ENCODE results near the gene KRTAP12-1.
"Not testable (repeated sequence)": the region's sequence is repeated elsewhere in the genome, so short reads cannot be mapped to it uniquely, and the experiment has no call there.

The KRTAP12-1 gene

DNA sequence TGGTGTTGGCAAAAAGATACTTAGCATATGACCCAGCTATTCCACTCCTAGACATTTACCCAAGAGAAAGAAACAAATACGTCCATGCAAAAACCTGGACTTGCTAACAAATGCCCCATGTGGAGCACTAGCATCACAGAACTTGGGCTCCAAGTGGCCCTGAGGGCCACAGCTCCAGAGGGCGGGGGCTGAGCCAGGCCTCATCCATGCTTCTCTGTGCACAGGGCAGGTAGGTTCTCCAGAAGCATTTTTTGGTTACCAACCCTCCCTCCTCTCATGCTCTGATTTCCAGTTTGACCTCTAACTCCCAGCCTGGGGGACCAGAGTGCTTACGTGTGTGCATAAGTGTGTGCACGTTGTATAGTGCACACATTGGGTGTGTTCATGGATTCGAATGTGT, 17.3 kb downstream of the KRTAP12-1 start:
- DNase-seq: no peak

GRCh38 chr21:44661567-44661966, 20.4 kb downstream of the KRTAP12-1 start:
- DNase-seq: not testable (repeated sequence)

DNA sequence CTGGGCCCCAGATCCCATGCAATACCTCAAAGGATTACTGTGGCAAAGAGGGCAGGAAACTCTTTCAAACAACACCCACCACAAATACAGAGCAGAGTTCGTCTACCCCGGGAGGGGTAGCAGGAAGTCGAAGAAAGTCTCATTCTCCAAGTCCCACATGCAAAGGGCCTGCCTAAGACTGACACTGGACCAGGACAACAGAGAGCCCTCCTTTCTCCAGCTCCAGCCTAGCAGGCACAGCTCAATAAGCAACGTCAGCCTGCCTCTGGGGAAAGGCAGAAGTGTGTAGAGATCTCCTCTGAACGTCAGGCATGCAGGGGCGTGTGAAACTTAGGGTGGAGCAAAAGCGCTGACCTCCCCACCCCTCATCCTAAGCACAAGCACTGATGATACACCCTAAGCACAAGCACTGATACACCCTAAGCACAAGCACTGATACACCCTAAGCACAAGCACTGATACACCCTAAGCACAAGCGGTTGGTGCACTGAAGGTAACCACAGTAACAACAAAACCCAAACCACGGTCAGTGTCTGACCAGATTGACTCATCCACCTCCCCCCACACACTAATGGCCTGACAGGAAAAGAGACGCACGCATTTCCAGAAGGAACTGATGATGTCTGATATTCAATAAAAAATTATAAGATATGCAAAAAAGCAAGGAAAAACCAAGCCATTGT, 22.9 kb downstream of the KRTAP12-1 start:
- DNase-seq: peak; percentile 10

- DNase-seq: no peak
Observed at GRCh38 chr21:44658541-44658910, 23.4 kb downstream of the KRTAP12-1 start.

DNA sequence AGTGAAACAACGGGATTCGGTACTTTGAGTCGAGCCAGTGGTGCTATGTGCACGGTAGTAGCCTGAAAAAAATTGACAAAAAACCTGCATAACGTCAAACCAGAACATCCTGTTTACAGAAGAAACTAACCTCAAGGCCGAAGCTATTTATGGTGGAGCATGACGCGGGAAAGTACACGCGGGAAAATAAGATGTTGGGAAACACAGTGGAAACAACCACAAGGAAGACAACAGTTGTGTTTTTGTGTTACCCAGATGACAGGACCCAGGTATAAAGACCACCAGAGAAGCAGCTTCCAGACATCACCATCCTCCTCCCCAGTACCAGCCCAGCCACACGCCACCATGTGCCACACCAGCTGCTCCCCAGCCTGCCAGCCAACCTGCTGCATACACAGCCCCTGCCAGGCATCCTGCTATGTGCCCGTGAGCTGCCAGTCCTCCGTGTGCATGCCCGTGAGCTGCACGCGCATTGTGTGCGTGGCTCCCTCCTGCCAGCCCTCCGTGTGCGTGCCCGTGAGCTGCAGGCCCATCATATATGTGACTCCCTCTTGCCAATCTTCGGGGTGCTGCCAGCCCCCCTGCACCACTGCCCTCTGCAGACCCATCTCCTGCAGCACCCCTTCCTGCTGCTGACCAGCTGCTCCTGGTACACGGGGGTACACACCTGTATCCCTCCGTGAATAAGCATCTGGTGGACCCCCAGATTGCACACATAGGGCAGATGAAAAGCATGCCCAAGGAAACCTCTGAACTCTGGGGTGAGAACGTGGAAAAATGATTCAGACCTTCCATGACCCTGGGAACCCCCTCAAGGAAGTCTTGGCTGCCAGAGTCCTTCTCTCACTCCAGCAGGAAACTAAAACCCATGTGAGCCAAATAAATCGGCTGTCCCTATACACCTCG, 24.1 kb downstream of the KRTAP12-1 start, which contains the start of gene KRTAP12-3:
Gene KRTAP12-3, plus strand, starts transcription at position 298 of the 906 bp plus-strand sequence. Its CDS starts 48 bp downstream, at position 346.
- DNase-seq: peak; percentile 68

- DNase-seq: no peak
Observed at GRCh38 chr21:44656868-44657267, 25.1 kb downstream of the KRTAP12-1 start.

DNA sequence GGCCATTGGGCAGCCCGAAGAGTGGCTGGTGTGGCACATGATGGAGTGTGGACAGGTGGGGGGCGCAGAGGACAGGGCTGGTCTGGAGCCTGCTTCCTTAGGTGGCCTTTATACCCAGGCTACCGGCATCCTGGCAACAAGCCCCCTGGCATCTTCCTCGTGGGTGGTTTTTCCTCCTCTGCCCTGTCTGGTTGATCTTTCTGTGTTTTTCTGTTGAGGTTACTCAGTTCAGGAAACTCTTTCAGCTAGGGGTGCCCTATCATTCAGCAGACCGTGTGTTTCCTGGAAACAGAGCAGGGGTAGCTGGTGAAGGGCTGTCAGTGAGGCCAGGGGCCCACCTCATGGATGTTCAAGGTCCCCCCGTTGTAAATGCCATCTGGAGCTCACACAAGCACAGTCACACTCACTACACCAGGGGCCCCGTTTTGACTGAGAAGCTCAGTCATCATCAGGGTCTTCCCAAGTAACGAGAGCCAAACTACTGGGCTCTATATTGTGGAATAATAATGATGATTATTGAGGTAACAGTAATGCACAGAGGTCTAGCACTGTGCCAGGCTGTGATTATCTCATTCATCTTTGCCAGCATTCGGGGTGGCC, 27.3 kb downstream of the KRTAP12-1 start, which contains the start of gene KRTAP12-4:
Gene KRTAP12-4, minus strand, starts transcription at position 84 of the 600 bp plus-strand sequence. Its CDS starts 45 bp downstream, at position 39.
- DNase-seq: no peak

DNA sequence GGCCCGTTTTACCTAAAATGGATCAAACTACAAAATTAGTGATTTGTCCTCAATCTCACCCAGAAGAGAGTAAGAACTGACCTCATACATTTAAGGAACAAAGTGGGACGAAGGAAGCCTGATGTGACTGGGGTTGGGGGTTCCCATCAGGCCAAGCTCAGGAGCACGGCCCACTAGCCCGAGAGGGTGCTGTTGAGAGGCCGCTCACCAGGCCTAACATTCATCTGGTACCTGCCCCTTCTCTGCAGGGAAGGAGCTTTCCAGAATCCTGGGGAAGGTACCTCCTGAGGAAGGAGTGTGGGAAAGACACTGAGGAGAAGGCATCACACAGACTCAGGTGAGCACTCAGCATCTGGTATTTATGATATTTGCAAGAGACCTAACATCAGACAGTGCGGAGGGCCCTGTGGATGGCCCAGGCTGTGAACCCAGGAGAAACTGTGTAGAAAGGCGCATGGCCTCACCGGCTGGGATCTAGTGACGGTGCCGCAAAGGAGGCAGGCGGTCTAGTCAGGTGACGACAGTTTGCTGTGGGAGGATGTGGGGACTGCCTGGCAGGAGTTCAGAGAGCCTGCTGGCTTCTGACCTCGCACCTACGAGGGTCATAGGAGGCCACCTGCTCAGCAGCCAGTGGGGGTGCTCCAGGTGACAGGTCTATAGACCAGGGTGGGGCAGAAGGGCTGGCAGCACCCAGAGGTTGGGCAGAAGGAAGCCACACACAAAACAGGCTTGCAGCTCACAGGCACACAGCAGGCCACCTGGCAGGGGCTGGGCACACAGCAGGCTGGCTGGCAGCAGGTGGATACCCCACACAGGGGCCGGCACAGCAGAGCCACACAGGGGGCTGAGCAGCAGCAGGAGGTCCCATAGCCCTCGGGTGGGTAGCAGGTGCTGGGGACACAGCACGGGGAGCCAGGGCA, 28.0 kb downstream of the KRTAP12-1 start:
- DNase-seq: peak; percentile 82

GRCh38 chr21:44653123-44653522, 28.8 kb downstream of the KRTAP12-1 start:
- no peak for DNase-seq

GRCh38 chr21:44650973-44651675, 30.8 kb downstream of the KRTAP12-1 start:
- DNase-seq: no peak

DNA sequence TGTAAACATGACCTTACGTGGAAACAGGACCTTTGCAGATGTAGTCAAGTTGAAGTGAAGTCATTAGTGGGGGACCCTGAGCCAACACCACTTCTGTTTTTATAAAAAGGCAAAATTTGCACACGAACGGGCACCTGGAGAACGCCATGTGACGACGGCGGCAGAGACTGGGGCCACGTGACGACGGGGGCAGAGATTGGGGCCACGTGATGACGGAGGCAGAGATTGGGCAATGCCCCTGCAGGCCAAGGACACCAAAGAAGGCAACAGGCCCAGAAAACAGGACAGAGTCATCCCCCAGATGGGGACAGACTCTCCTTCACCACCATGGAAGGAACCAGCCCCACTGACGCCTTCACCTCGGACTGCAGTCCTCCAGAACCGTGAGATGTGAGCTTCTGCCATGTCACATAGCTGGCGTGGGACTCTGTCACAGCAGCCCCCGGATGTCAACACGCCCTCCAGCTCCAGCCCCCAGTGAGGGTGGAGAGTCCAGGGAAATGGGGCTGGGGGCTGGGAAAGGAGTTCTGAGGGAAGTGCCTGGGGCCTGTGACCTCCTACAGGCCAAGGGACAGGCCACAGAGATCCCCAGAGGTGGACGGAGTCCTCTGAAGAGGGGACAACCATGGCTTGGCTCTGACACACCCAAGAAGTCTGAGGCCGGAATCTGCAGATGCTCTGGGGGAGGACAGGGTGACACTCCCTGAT, 31.5 kb downstream of the KRTAP12-1 start:
- DNase-seq: no peak

DNA sequence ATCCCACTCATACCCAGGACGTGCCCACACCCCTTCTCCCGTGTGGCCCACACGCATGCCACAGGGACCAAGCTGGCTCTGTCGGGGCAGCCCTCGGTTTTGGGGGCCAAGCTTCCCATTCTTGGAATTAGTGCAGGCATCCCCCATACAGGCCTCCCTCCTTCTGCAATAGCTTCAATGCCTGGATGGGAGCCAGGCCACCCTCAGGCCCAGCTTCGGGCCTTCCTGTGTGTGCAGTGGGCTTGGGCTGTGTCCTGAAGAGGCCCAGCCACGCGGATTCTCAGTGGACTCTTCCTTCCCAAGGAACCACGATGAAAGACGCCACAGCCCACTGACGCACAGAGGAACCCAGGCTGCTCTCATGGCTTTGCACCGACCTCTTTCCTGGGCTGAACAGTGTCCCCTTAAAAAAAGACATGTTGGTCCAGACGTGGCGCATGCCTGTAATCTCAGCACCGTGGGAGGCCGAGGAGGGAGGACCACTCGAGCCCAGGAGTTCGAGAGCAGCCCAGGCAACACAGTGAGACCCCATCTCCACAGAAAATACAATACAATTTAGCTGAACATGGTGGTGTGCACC, 32.4 kb downstream of the KRTAP12-1 start:
- DNase-seq: no peak

DNA sequence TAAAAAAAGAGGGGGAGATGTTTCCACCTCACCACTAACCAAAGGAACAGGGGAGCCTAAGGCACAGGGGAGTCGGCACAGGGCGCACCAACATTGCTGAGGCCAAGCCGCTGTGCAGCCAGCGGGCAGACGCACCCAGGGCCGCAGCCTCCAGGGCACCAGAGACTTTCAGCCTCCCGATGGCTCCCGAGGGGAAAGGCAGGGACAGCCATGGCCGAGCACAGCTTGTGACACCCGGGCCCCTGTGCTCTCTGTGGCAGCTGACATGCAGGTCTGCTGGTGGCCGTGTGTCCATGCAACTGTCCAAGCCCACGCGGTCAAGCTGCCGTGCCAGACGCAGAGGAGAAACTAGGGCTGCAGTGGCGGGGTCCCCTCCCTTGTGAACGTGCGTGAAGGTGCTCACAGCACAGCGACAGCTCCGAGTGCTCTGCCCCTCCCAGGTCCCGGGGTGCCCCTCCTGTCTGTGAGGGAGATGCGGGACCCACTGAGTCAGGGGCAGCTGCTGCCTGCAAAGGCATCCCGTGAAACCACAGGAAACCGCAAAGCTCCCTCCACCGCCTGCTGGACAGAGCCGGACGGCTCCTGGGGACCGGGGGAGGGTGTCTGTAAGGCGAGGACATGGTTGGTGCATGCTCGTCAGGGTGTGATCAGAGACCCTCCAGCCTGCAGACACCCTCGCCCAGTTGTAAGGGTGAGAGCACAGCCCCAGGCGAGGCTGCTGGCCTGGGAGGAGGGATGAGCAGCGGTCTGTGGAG, 33.2 kb downstream of the KRTAP12-1 start:
- DNase-seq: no peak

DNA sequence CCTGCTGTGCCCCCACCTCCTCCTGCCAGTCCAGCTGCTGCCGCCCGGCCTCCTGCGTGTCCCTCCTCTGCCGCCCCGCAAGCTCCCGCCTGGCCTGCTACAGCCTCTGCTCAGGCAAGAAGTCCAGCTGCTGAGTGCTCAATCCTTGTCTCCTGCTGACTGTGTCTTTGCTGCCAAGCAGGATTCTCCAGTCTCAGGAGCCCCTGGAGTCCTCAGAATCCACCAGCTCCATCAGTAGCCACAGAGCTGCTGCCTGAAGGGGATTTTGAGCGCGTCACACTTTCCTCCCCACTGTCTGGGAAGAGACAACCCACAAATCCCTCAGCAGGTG, 34.8 kb downstream of the KRTAP12-1 start:
- DNase-seq: no peak

DNA sequence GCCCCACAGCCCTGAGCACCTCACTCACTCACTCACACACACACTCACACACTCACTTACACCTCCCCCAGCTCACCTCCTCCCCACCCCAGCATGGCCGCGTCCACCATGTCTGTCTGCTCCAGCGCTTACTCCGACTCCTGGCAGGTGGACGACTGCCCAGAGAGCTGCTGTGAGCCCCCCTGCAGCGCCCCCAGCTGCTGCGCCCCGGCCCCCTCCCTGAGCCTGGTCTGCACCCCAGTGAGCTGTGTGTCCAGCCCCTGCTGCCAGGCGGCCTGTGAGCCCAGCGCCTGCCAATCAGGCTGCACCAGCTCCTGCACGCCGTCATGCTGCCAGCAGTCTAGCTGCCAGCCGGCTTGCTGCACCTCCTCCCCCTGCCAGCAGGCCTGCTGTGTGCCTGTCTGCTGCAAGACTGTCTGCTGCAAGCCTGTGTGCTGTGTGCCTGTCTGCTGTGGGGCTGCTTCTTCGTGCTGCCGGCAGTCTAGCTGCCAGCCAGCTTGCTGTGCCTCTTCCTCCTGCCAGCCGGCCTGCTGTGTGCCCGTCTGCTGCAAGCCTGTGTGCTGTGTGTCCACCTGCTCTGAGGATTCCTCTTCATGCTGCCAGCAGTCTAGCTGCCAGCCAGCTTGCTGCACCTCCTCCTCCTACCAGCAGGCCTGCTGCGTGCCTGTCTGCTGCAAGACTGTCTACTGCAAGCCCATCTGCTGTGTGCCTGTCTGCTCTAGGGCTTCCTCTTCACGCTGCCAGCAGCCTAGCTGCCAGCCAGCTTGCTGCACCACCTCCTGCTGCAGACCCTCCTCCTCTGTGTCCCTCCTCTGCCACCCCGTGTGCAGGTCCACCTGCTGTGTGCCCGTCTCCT, 35.4 kb downstream of the KRTAP12-1 start, which contains the start of gene KRTAP10-11:
Gene KRTAP10-11, plus strand, starts transcription at position 49 of the 856 bp plus-strand sequence. Its CDS starts 45 bp downstream, at position 94.
- DNase-seq: not testable (repeated sequence)

DNA sequence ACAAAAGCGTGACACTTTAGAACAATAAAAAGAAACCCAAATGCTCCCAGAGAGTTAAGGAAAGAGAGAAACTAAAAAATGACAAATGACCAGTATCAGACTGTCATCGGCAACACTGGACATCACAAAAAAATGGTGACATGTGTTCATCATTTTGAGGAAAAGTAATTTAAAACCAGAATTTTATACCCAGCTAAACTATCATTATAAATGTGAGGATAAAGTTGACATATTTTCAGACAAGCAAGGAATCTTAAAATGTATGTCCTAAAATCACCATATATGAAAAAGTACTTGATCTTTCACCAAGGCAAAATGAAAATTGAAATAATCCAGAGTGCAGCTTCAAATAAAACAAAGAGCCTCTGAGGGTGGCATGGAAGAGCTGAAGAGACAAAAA, 37.1 kb downstream of the KRTAP12-1 start:
- no peak for DNase-seq

- DNase-seq: no peak
Observed at GRCh38 chr21:44643741-44644310, 38.1 kb downstream of the KRTAP12-1 start.

GRCh38 chr21:44640761-44641160, 41.2 kb downstream of the KRTAP12-1 start:
- no peak for DNase-seq

- DNase-seq: no peak
Observed at GRCh38 chr21:44639331-44639655, 42.7 kb downstream of the KRTAP12-1 start.
